Stimulated activated CD8-positive, alpha-beta memory T cell treated with anti-CD3 and anti-CD28 coated beads, Interleukin-4, amount 100 ng/mL, for 48 hours (primary cell): ENCODE data around the gene PRPH2.
"Not testable (repeated sequence)": the region's sequence is repeated elsewhere in the genome, so short reads cannot be mapped to it uniquely, and the experiment has no call there.

Experiments used
- DNase-seq: peaks from one replicate; pipeline ENCODE4 v3.0.0-alpha.2; 2020

Gene PRPH2

DNA sequence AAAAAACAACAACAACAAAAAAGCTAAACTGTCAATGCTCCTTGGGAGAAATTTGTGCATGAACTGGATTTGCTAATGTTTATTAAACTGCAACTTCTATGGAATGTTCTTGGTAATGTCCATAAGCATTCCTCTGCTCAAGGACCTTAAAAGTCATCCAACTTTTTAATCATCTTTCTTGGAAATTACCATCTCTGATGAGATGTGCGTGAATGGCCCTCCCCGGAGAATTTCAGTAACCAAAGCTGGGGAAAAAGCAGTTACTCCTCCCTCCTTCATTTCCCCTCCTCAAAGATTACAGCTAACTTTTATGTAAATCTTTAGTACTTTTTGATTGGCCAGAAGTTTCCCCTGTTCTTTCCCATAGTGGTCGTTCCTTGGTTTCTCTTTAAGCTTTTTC is 18.3 kb upstream of the PRPH2 start:
- DNase-seq = no peak

DNA sequence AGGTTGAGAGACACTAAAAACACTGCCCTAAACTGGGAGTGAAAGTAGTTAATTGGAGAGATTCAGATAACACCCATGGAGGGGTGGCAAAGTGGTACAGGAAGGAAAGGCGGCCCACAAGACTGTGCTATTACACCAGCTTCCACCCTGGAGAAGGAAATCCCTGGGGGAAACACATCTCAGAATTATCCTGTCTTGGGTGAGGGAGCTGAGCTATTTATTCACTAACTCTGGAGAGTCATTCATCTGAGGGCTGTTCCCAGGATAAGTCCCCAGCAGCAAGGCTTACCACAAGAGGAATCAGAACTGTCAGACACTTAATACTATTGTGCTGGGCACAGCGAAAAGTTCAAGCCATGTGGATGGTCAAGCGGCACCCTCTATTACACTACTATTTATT is 13.6 kb upstream of the PRPH2 start:
- no peak for DNase-seq

DNA sequence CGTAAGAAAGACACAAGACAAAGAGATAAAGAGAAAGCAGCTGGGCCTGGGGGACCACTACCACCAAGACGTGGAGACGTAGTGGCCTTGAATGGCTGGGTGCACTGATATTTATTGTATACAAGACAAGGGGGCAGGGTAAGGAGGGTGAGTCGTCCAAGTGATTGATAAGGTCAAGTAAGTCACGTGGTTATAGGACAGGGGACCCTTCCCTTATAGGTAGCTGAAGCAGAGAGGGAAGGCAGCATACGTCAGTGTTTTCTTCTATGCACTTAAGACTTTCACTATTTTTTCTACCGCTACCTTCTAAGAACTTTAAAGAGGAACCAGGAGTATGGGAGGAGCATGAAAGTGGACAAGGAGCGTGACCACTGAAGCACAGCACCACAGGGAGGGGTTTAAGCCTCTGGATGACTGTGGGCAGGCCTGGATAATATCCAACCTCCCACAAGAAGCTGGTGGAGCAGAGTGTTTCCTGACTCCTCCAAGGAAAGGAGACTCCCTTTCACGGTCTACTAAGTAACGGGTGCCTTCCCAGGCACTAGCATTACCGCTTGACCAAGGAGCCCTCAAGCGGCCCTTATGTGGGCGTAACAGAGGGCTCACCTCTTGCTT is 11.6 kb upstream of the PRPH2 start:
- DNase-seq = not testable (repeated sequence)

DNA sequence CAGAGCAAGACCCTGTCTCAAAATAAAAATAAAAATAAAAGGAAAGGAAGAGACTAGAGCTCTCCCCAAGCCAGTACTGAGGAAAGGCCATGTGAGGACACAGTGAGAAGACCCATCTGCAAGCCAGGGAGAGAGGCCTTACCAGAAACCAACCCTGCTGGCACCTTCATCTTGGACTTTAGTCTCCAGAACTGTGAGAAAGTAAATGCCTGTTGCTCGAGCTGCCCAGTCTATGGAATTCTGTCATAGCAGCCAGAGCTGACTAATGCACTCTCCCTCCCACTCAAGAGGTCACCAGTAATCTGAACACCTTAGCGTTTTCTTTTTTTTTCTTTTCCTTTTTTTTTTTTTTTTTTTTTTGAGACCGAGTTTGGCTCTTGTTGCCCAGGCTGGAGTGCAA is 7.3 kb upstream of the PRPH2 start:
- no peak for DNase-seq

DNA sequence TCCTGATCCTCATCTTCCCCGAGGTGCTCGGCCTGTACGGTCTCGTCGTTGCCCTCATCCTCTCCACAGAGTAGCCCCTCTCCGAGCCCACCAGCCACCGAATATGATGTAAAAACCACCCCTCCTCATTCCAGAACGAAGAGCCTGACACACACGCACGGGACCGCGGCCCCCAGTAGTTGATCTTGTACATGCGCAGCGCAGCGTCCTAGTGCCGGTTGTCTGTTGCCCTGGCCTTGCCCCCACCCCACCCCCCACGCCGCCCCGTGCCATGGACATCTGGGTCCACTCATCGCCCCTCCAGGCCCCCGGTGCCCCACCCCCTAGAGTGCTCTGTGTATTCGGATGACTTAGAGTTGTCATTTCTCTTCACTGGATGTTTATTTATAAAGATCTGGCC is 5.2 kb upstream of the PRPH2 start:
- no peak for DNase-seq

DNA sequence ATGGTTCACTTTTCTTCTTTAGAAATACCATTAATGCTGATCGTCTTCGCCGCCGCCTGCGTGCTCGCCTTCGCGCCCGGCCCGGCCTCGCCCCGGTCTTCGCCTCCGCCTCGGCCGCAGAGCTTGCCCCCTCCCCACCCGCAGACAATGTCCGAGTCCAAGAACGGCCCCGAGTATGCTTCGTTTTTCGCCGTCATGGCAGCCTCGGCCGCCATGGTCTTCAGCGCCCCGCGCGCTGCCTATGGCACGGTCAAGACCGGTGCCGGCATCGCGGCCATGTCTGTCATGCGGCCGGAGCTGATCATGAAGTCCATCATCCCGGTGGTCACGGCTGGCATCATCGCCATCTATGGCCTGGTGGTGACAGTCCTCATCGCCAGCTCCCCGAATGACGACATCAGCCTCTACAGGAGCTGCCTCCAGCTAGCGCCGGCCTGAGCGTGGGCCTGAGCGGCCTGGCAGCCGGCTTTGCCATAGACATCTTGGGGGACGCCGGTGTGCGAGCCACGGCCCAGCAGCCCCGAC is 4.8 kb upstream of the PRPH2 start:
- peak; percentile 36 for DNase-seq

DNA sequence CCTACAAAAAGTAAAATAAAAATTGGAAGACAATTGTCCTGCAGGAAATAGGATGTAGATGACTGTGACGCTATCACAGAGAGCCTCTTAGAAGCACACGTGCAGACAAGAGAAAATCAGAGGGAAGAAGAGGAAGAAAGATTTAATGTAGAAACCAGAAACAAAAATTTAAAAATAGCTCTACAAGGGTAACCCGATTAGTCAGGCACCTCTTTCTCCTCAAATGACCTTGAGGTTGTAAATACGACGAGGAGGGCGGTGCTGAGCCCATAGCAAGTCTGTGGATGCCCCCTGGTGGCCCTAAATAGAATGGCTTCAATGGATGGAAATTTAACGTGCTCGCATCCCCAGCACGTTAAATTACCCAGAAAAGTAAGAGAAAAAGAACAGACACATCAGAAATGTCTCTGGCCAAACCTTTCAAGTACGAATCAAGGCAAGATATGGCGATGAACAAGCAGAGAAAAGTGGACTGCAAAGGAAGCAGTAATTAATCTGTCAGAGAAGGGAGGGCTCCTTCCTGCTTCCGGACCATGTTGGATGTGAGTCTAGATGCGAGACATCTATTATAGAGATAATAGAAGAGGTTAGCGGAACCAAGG is 4.2 kb upstream of the PRPH2 start:
- peak; percentile 75 for DNase-seq

DNA sequence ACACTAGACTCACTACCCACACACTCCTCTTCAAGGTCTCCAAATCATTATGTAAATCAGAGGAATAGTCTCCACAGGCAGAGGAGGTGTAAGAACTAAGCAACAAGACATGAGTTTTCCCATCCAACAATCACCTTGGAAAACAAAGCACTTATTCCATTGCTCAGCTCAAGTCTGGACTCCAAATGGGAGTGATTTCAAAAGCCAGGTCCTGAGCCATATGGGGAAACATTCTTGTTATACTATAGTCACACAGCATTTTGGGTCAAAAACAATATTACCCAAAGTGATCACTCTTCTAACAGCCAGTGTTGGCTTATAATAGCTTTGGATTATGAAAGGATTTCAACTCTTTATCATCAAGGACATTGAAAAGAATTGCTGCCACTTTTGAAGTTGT is 3.6 kb upstream of the PRPH2 start:
- DNase-seq = no peak

DNA sequence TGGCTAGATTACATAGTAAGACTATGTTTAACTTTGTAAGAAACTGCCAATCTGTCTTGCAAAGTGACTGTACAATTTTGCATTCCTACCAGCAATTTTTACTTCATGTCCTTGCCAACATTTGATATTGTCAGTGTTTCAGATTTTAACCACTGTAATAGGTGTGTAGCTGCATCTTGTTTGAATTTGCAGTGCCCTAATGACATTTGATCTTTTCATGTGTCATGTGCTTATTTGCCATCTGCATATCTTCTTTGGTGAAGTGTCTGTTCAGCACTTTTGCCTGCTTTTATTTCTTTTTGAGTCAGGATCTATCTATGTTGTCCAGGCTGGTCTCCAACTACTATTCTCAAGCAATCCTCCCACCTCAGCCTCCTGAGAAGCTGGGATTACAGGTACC is 2.4 kb upstream of the PRPH2 start:
- no peak for DNase-seq

DNA sequence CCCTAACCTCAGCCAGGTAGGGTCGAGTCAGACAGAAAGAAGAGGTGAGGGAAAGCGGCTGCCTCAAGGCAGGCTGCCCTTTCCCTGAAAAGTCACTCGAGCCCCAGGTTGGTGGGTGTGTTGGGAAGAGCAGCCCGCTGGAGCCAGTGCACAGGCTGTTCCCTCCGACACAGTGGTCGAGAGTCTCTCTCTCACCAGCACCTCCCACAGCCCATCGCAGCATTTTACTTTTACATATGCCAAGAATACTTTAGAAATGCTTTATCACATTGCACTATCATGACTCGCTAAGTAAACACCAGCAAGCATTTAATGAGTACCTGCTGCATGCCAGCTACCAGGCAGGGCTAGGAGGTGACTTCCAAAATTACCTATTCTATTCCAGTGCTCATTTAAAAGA is 1.7 kb downstream of the PRPH2 start:
- no peak for DNase-seq

DNA sequence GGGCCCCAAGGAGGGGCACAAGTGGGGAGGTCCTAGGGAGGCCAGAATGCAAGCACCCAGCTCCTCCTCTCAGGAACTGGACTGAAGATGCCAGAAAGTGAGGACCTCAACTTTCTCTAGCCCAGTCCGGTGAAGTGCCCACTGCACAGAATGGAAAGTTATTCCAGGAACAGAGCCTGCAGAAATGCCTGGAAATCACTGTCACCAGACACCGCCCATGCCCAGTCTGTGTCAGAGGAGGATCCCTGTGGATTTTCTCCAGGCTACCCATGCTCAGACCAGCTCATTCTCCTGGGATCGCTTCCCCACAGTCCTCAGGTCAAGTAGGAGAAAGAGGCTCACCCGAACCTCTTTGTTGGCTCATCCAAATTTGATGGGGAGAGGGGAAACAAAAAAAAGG is 6.5 kb downstream of the PRPH2 start:
- no peak for DNase-seq

DNA sequence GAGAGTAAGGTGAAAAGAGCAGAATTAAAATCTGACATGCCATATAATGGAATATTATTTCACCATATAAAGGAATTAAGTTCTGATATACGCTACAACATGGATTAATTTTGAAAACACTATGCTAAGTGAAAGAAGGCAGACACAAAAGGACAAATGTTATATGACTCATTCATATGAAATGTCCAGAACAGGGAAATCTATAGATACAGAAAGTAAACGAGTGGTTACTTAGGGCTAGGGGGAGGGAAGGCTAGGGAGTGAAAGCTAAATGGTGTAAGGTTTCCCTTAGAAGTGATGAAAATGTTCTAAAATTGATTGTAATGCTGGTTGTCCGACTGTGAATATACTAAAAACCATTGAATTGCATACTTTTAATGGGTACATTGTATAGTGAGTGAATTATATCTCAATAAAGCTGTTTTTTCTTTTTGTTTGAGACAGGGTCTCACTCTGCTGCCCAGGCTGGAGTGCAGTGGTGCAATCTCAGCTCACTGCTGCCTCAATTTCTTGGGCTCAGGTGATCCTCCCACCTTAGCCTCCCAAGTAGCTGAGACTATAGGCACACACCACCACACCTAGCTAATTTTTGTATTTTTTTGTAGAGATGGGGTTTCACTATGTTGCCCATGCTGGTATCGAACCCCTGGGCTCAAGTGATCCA is 8.2 kb downstream of the PRPH2 start:
- DNase-seq = no peak

DNA sequence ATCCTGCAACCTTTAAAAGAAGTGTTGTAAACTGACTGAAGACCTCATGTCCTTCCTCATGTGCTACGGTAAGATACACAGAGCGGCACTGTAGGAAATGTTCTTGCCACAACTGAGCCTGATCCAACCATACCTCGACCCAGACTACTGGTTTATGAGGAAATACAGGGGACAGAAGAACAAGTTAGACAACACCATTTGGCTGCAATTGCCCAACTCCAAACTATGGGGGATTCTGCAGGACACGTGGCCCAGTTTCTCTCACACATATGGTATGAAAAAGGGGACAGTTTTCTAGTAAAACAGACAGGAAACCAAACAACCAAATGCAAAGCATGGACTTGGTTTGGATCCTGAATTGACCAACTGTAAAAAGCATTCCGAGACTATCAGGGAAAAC is 10.5 kb downstream of the PRPH2 start:
- no peak for DNase-seq

DNA sequence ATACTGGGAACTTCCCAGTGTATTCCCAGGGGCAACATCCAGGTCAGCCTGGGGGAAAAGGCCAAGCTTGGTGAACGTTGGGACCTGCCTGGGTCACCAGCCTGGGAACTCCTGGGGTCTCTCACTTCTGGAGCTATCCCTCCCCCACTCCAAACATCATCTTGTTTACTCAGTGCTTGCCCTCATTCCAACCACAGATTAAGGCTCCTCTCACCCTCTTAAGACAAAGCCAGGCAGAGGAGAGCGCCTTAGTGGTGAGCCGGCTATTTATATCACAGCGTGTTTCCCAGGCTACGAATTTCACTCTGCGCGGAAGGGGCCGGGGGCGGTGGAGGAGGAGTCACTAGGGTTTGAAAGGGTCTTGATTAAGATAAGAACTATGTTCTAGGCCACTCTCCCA is 12.1 kb downstream of the PRPH2 start:
- no peak for DNase-seq

DNA sequence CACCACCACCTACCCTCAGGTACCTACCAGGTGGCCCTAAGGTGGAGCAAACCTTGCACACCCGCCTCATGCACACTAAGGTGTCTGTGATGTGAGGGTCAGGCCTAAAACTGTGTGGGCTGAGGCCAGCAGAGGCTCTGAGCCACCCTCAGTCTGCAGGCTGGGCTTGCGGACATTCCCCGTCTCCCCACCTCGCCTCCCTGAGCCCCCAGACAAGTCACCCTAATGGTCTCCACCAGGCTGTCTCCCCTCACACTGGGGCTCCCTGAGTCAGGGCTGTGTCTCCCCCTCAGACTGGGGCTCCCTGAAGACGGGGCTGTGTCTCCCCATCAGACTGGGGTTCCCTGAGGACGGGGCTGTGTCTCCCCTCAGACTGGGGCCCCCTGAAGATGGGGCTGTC is 12.5 kb downstream of the PRPH2 start:
- DNase-seq = no peak

DNA sequence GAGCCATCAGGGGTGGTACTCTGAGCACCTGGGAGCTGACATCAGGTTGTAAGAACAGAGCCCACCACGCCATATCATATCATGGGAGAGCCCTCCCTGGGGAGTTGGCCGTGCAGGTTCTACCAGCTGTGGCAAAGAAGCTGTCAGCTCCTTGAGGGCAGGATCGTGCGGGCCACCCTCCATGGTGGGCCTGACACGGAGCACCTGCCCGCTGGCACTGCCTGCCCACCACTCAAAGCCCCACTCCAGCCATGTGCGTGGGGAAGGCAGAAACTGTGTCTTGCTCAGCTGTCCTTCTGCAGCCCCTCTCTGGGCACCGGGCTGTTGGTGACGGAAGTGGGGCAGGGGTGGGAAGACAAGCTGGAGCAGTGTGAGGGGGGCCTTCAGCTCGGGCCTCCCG is 14.3 kb downstream of the PRPH2 start:
- DNase-seq = no peak

DNA sequence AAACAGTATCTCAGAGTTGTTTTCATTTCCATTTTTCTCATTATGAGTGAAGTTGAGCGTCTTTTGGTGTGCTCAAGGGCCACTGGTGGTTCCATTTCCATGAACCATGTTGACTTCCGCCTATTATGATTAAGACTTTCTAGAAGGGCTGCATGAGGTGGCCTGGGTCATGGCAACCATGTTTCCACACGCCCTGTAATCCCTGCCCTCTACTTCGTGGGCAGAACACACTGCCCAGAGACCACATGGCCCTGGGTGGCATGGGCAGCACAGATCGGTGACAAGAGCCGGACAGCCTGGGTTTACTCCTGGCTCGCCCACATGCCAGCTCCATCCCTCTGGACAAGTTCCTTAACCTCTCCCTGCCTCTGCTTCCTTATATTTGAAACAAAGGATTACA is 14.8 kb downstream of the PRPH2 start:
- DNase-seq = no peak

DNA sequence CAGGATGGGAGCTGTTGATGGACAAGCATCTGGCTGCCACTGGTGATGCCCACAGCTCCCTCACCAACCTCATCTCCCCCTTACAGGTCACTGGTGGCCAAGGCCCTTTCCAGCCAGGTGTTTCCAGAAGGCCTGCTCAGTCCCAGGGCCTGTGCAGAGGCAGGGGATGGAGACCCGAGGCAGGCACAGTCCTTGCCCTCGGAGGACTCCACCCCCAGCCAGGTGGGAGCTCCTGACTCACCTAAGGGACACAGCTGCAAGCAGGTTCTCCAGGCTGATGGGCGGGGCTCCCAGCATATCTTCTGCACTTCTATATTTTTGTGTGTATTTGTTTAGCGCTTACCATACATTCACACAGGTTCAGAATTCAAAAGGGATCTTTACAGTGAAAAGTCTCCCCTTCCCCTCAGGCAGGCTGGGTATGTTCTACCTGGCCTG is 17.4 kb downstream of the PRPH2 start:
- DNase-seq = no peak

DNA sequence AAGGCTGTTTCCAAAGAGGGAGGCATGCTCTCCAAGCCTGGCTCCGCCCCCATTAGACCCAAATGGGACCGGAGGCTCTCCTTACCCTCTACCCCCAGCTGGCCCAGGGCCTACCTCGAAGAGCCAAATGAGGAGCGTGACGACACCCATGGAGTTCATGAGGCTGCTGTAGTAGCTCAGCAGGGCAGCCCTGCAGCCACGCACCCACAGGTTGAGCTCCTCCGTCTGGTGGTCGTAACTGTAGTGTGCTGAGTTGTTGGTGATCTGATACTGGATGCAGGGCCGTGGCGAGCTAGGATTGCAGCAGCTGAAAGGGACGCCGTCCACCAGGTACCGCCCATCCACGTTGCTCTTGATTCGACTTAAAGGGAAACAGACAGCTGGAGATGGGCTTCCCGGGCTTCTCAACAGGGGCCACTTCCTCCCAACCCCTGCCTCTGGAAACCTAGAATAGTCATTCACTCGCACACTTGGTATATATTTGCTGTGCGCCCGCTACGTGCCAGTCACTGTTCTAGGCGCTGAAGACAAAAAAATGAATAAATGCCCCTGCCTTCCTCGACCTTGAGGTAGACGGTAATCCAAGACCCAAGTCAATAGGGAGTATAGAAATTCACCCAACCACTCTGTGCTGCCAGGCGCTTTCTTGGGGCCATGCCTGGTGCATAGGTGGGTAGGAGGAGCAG is 18.0 kb downstream of the PRPH2 start:
- DNase-seq = no peak

DNA sequence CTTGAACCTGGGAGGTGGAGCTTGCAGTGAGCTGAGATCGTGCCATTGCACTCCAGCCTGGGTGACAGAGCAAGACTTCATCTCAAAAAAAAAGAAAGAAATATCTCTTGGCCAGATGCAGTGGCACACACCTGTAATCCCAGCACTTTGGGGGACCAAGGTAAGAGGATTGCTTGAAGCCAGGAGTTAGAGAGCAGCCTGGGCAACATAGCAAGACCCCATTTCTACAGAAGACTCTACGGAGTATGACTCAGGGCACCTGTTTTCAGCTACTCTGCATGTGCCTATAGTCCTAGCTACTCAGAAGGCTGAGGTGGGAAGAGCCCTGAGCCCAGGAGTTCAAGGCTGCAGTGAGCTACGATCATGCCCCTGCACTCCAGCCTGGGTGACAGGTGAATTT is 19.6 kb downstream of the PRPH2 start:
- not testable (repeated sequence) for DNase-seq

DNA sequence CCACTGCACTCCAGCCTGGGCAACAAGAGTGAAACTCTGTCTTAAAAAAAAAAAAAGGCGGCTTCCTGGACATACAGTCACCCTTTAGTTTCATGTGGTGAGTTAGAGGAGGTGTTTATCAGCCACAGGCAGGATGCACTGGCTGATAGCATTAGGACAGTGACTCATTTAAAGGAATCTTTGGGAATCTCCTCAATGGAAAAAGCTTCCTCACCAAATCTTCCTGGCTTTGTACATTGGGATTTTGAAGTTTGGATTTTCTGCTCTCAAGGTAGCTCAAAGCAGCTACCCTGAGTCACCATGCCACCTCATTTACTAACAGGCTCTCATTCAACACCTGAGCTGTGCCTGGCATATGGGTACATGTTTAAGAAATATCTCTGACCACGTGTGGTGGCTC is 20.2 kb downstream of the PRPH2 start:
- no peak for DNase-seq

DNA sequence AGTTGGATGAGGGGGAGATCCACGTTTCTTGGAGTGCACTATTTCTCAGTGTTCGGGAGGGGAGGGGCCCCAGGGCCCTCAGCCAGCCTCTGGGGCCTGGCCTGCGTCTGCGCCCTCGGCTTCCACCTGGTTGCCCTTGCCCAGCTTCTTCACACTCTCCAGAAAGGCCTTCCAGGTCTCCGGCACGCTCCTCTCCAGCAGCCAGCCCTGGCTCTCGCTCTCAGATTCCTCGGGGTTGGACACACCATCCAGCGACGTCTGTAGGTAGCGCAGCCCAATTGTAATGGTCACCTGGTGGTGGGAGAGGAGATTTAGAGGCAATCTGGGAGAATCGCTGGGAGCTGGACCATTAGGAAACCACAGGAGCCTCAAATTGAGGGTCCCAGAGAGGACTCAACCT is 24.2 kb downstream of the PRPH2 start:
- no peak for DNase-seq

DNA sequence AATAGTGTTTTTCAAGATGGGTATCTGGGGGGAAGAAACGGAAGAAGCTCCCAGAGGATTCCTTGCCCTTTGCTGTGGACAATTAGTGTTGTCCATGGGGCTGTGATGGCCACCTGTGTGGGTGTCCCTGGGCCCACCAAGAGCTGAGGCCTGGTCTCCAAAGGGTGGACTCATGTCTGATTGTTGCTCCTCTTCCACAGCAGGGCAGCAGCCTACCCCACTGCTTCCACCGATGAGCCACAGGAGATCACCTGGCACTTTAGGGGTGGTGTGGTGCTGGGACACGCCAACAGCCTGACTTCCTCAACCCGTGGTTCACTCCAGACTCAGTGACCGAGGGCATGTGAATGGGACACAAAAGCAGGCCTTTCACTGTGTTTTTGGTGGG is 25.1 kb downstream of the PRPH2 start:
- DNase-seq = no peak
